ENCODE results near the gene LRGUK. TPM values are rescaled to one million over a fixed set of nuclear protein-coding genes. Genes with fewer than 3 reads are reported as not detected.

LRGUK gene
- total and polyA plus RNA-seq, 8 donors: 0.43 to 1.6 (median 0.90) TPM

- FAIRE-seq: no peak
- WGBS, 2 donors: 84 to 89% methylated on average over 6 of the region's 6 CpGs
Measured at GRCh38 chr7:134179036-134180011, 52.2 kb downstream of the LRGUK start.

GRCh38 chr7:134180376-134180775, 53.2 kb downstream of the LRGUK start:
- no peak for ATAC-seq
- H3K36me3 ChIP-seq: no peaks in the 10 kb centered on the region
- 92 to 93% methylated on average over 1 of the region's 1 CpG for WGBS, 2 donors

More at GRCh38 chr7:134179036-134180011, 52.2 kb downstream of the LRGUK start:
- no peak for TF ChIP-seq CTCF (IDR thresholded peaks at IDR 0.05)
- no peak overlapping the region for H3K27ac ChIP-seq
- no peaks in the 10 kb centered on the region for H3K9me3 ChIP-seq
- H3K36me3 ChIP-seq: no peaks in the 10 kb centered on the region
- intact Hi-C loops (cut with DNase I): no loop called here
- ATAC-seq (no peak), DNase-seq (no peak)
- no peak overlapping the region for H3K4me3 ChIP-seq
- no peaks in the 10 kb centered on the region for H3K27me3 ChIP-seq
- H3K4me1 ChIP-seq: no peaks in the 10 kb centered on the region

GRCh38 chr7:134182078-134182477, 54.9 kb downstream of the LRGUK start:
- no peak for FAIRE-seq
- Histone ChIP-seq H3K4me1 (no peaks in the 10 kb centered on the region), H3K27me3 (no peaks in the 10 kb centered on the region), H3K36me3 (no peaks in the 10 kb centered on the region), H3K9me3 (no peaks in the 10 kb centered on the region), H3K4me3 (no peak overlapping the region), H3K27ac (no peak overlapping the region)
- 56 to 63% methylated on average over 3 of the region's 3 CpGs for WGBS, 2 donors
- TF ChIP-seq CTCF (IDR thresholded peaks at IDR 0.05): no peak
- intact Hi-C loops (cut with DNase I): no loop called here
- no peak for DNase-seq
- no peak for ATAC-seq

More at GRCh38 chr7:134180376-134180775, 53.2 kb downstream of the LRGUK start:
- intact Hi-C loops (cut with DNase I): no loop called here
- TF ChIP-seq CTCF (IDR thresholded peaks at IDR 0.05): no peak
- FAIRE-seq (no peak), DNase-seq (no peak)
- Histone ChIP-seq H3K27me3 (no peaks in the 10 kb centered on the region), H3K9me3 (no peaks in the 10 kb centered on the region), H3K27ac (no peak overlapping the region), H3K4me1 (no peaks in the 10 kb centered on the region), H3K4me3 (no peak overlapping the region)

GRCh38 chr7:134184767-134185166, 57.6 kb downstream of the LRGUK start:
- no peak overlapping the region for H3K4me3 ChIP-seq
- no peaks in the 10 kb centered on the region for H3K36me3 ChIP-seq
- TF ChIP-seq CTCF (IDR thresholded peaks at IDR 0.05): no peak
- H3K27me3 ChIP-seq: no peaks in the 10 kb centered on the region
- FAIRE-seq: no peak
- no peak for DNase-seq
- intact Hi-C loops (cut with DNase I): no loop called here
- no peak overlapping the region for H3K27ac ChIP-seq
- no peaks in the 10 kb centered on the region for H3K4me1 ChIP-seq
- WGBS, 2 donors: 90 to 94% methylated on average over 3 of the region's 3 CpGs
- no peaks in the 10 kb centered on the region for H3K9me3 ChIP-seq
- no peak for ATAC-seq

GRCh38 chr7:134186027-134186426, 58.9 kb downstream of the LRGUK start:
- Histone ChIP-seq H3K4me1 (no peaks in the 10 kb centered on the region), H3K9me3 (no peaks in the 10 kb centered on the region), H3K27me3 (no peaks in the 10 kb centered on the region), H3K4me3 (no peak overlapping the region), H3K36me3 (no peaks in the 10 kb centered on the region), H3K27ac (no peak overlapping the region)
- ATAC-seq: no peak
- no peak for DNase-seq
- intact Hi-C loops (cut with DNase I): no loop called here
- no peak for FAIRE-seq
- WGBS, 2 donors: 63 to 67% methylated on average over 3 of the region's 3 CpGs
- no peak for TF ChIP-seq CTCF (IDR thresholded peaks at IDR 0.05)
